HEK293T (cell line): Measurements from ENCODE around the gene NKAIN2.

ENCODE experiments used
- CTCF ChIA-PET: fragments of 350-600 bp; formaldehyde crosslinking; extraction: SDS; loops from one replicate; lab custom pipeline; 2021; ENCODE audit warnings: antibody characterized with exemption, inconsistent platforms; lab: Yijun Ruan, JAX
- POLR2A ChIA-PET: fragments of 350-600 bp; formaldehyde crosslinking; extraction: SDS; loops from one replicate; lab custom pipeline; 2020; ENCODE audit warnings: antibody characterized with exemption, inconsistent platforms; lab: Yijun Ruan, JAX
- DNase-seq: peaks from one replicate; pipeline ENCODE4 v3.0.0; 2012; ENCODE audit warnings: mixed read lengths; ENCODE audit errors: extremely low spot score
- ARNT ChIP-seq: fragments of 450-650 bp; IDR thresholded peaks from 2 replicates; pipeline ENCODE4 v1.6.1; 2017; ENCODE audit warnings: mild to moderate bottlenecking
- BHLHE40 ChIP-seq: fragments of 450-650 bp; IDR thresholded peaks from 2 replicates; pipeline ENCODE4 v1.6.1; 2016; ENCODE audit warnings: mild to moderate bottlenecking, moderate library complexity, borderline replicate concordance
- CTBP1 ChIP-seq: fragments of 450-650 bp; IDR thresholded peaks from 2 replicates; pipeline ENCODE4 v1.6.1; 2016; ENCODE audit warnings: borderline replicate concordance
- ELF4 ChIP-seq: fragments of 450-650 bp; IDR thresholded peaks from 2 replicates; pipeline ENCODE4 v1.6.1; 2017; ENCODE audit warnings: antibody characterized with exemption
- FOXA1 ChIP-seq: fragments of 450-650 bp; IDR thresholded peaks from 2 replicates; pipeline ENCODE4 v1.6.1; 2016; ENCODE audit warnings: mild to moderate bottlenecking
- FOXK2 ChIP-seq: fragments of 450-650 bp; IDR thresholded peaks from 2 replicates; pipeline ENCODE4 v1.6.1; 2016; ENCODE audit warnings: mild to moderate bottlenecking
- FOXM1 ChIP-seq: fragments of 450-650 bp; IDR thresholded peaks from 2 replicates; pipeline ENCODE4 v1.6.1; 2017; ENCODE audit warnings: mild to moderate bottlenecking, borderline replicate concordance
- HDGF ChIP-seq: fragments of 450-650 bp; IDR thresholded peaks from 2 replicates; pipeline ENCODE4 v1.6.1; 2017; ENCODE audit warnings: antibody characterized with exemption, borderline replicate concordance
- L3MBTL2 ChIP-seq: fragments of 450-650 bp; conservative IDR thresholded peaks from 2 replicates; pipeline ENCODE4 v1.6.1; 2016; ENCODE audit warnings: mild to moderate bottlenecking
- LEF1 ChIP-seq: fragments of 450-650 bp; IDR thresholded peaks from 2 replicates; pipeline ENCODE4 v1.6.1; 2017; ENCODE audit warnings: mild to moderate bottlenecking, borderline replicate concordance
- NFRKB ChIP-seq: fragments of 450-650 bp; IDR thresholded peaks from 2 replicates; pipeline ENCODE4 v1.6.1; 2016; ENCODE audit warnings: mild to moderate bottlenecking, moderate library complexity
- SP1 ChIP-seq: fragments of 450-650 bp; IDR thresholded peaks from 2 replicates; pipeline ENCODE4 v1.6.1; 2017
- SUZ12 ChIP-seq: fragments of 450-650 bp; IDR thresholded peaks from 2 replicates; pipeline ENCODE4 v1.6.1; 2016; ENCODE audit warnings: mild to moderate bottlenecking
- TARDBP ChIP-seq: fragments of 450-650 bp; IDR thresholded peaks from 2 replicates; pipeline ENCODE4 v1.6.1; 2016
- ZNF384 ChIP-seq: fragments of 450-650 bp; IDR thresholded peaks from 2 replicates; pipeline ENCODE4 v1.6.1; 2016
- TF ChIP-seq, protein P1 (sequence below): fragments of 450-650 bp; IDR thresholded peaks from 2 replicates; pipeline ENCODE4 v1.6.1; 2016

The NKAIN2 gene

DNA sequence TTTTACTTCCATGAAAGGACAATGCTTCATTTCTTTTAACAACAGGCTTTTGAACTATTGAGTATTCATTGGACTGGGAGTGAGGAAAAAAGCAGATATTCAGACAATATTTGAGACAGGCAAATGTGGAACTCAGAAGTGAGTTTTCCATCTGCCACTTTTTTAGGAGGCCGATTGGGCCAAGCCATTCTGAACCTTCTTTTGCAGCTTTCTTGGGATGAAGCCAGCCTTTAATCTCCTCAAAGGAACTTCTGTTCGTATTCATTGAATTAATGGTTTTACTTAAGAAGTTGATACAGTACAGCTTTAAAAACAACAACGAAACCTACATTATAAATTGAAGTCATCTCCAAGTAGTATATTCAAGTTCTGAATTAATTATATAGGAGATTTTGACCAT is 971.5 kb downstream of the NKAIN2 start:
- ChIA-PET CTCF (no interaction called here), POLR2A (no interaction called here)
- TF ChIP-seq CTBP1 (no peak), FOXM1 (no peak), L3MBTL2 (no peak), SUZ12 (no peak), ELF4 (no peak), NFRKB (no peak)
- DNase-seq = no peak

DNA sequence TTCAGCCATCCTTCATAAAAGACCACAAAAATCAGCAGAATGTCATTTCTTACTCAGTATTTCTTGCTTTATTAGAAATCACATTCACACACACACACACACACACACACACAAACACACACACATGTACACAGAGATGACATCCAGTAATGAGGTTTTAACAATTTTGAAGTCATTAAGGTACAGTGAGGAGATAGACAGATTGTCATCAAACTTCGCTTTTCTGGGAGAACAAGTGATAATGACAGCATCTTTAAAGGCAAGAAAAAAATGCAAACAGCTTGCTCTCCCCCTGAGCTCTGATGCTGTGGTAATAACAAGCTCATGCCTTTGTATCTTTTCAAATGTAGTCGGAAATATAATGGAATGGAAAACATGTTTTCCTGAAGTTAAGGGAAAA is 974.2 kb downstream of the NKAIN2 start:
- no peak for DNase-seq
- CTCF ChIA-PET = no interaction called here
- POLR2A ChIA-PET = no interaction called here
- TF ChIP-seq ELF4 (no peak), FOXM1 (no peak), ZNF384 (no peak), TARDBP (no peak), SP1 (no peak), SUZ12 (no peak), BHLHE40 (no peak), NFRKB (no peak), FOXA1 (no peak), HDGF (no peak), FOXK2 (no peak)
- TF ChIP-seq, protein P1, sequence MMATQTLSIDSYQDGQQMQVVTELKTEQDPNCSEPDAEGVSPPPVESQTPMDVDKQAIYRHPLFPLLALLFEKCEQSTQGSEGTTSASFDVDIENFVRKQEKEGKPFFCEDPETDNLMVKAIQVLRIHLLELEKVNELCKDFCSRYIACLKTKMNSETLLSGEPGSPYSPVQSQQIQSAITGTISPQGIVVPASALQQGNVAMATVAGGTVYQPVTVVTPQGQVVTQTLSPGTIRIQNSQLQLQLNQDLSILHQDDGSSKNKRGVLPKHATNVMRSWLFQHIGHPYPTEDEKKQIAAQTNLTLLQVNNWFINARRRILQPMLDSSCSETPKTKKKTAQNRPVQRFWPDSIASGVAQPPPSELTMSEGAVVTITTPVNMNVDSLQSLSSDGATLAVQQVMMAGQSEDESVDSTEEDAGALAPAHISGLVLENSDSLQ = no peak

DNA sequence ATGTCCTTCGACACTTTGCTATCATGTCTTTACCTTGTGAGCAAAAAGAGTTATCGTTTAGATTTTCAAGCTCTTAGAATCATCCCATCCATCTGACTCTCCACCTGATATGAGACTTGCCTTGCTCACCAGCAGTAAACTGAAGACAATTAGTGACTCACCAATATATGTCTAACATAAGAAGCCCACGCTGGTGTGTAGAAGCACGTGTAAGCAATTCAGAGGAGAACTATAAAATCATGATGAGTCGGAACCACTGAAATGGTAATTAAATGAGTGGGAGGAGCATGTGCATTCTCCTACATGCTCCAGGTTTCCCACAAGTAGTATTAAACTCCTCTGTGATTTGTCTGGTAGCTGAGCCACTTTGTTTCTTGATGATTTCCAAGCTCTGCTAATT is 977.0 kb downstream of the NKAIN2 start:
- no peak for DNase-seq

DNA sequence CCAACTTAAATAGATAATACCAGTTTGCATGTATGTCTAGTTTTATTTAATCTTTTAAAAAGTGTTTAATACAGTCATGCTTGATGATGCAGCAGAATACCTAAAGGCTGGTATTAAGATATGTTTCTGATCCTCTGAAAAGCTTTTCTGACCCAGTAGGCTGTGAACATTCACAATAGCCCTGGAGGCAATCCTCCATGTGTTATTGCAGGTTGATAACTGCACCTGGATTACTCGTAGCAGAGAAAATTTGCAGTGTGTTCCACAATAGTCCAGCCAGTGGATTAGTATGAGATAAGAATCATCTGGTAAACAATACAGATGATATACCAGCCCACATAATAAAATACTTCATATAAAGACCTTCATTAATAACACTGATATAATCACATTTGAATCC is 979.7 kb downstream of the NKAIN2 start:
- POLR2A ChIA-PET = no interaction called here
- CTCF ChIA-PET = no interaction called here
- no peak for DNase-seq
- TF ChIP-seq ELF4 (no peak), ARNT (no peak), FOXM1 (no peak), NFRKB (no peak), FOXA1 (no peak)

More for the DNA sequence above, 977.0 kb downstream of the NKAIN2 start:
- CTCF ChIA-PET = interaction anchor here (1.4 kb wide), 1 partner anchor 16 kb away, joined by 5 read pairs; no protein-coding TSS in a partner anchor
- POLR2A ChIA-PET = no interaction called here
- TF ChIP-seq FOXA1 = no peak
- no peak for TF ChIP-seq BHLHE40
- no peak for TF ChIP-seq LEF1
- no peak for TF ChIP-seq FOXK2
- no peak for TF ChIP-seq SP1
- TF ChIP-seq SUZ12 = no peak
- no peak for TF ChIP-seq HDGF

DNA sequence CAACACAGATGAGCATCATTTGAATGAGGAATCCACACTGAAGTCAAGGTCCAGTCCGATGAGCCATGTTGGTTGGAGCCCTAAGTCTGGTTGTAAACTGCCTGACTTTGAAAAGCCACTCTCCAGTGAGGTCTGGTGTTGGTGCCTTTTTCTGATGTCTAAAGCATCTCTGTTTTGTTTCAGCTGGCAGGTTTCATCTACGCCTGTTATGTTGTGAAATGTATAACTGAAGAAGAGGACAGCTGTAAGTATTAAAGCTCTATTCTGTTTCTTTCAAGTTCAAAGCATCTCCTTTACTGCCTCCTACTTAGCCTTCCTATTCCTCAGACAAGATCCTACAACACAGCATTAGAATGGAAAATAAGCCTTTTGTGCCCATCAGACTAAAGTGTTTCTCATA is 987.5 kb downstream of the NKAIN2 start:
- no peak for DNase-seq
- ChIA-PET CTCF (no interaction called here), POLR2A (no interaction called here)
- TF ChIP-seq SP1 (no peak), BHLHE40 (no peak), NFRKB (no peak), ELF4 (no peak), FOXM1 (no peak), L3MBTL2 (no peak), LEF1 (no peak), SUZ12 (no peak), TARDBP (no peak), HDGF (no peak)
- TF ChIP-seq, protein P1 = no peak

DNA sequence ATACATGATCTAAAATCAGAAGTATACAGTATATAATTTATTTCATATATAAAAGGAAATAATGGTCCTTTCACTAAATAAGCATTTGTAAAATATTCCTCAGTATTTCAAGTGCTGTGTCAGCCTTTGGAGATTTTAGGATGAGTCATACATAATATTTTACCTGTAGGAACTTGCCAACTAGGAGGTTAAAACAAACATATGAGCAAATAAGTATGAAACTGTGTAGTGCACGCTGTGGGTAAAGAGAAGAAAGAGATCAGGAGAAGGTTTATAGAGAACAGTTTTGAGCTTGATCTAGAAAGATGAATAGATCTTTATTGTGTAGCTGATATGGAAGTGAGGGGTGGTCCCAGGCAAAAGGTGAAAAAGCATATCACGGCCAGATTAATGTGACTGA is 988.7 kb downstream of the NKAIN2 start:
- TF ChIP-seq, protein P1 = no peak
- TF ChIP-seq ZNF384 (no peak), LEF1 (no peak), FOXA1 (no peak), ARNT (no peak), FOXM1 (no peak), FOXK2 (no peak), SP1 (no peak), SUZ12 (no peak), NFRKB (no peak)
- no peak for DNase-seq
- ChIA-PET CTCF (no interaction called here), POLR2A (no interaction called here)

DNA sequence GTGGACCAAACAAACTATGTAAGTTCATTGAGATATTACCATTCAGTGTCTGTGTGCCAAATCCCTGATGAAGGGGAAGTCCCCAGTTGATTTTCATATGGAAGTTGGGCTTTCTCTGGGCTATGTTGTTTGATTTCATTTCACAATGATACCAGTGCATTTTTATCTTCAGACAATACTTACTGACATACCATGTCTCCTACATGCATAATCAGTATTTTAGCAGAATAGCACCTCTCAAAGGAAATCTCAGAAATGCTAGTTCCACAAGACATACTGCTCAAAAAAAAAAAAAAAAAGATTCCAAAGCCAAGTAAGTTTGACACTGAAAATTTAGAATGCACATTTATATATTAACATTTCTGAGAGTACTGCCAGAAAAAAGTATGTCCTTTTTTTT is 989.7 kb downstream of the NKAIN2 start:
- ChIA-PET CTCF (no interaction called here), POLR2A (no interaction called here)
- no peak for TF ChIP-seq FOXK2
- no peak for TF ChIP-seq CTBP1
- no peak for DNase-seq
